ENCODE results near the gene SPACA7.
"Not testable (repeated sequence)": the region's sequence is repeated elsewhere in the genome, so short reads cannot be mapped to it uniquely, and the experiment has no call there.

DNA sequence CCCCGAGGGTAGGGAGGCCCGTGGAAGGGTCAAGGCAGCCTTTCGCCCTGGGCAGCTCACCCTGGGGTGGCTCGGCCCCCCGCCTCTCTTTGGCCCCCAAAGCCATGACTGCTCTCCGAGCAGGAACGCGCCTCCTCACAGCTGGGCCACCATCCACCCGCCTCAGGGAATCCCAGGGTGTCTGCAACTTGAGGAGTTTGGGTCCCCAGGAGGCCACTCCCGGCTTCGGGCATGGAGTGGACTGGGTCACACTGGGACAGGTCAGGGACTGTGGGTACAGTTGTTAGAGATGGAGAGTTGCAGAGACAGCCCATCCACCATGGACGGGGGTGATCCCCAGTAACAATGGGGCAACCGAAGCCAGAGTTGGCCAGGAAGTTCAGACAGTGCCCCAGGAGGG lies 19.8 kb downstream of the SPACA7 start:
- TF ChIP-seq EZH2phosphoT487 (IDR thresholded peaks at IDR 0.05; ENCODE audit: borderline replicate concordance, low read length); CTCF (conservative IDR thresholded peaks at IDR 0.05; ENCODE audit: low read depth, low read length): not testable (repeated sequence)
